Activated CD8-positive, alpha-beta memory T cell treated with anti-CD3 and anti-CD28 coated beads, Interleukin-2, amount 50 U/mL, for 24 hours (primary cell): ENCODE data around the gene ZC3H6.
"Not testable (repeated sequence)": the region's sequence is repeated elsewhere in the genome, so short reads cannot be mapped to it uniquely, and the experiment has no call there.

Experiments
- DNase-seq: peaks from one replicate; pipeline ENCODE4 v3.0.0-alpha.2; 2020; ENCODE audit errors: extremely low read depth

Gene ZC3H6

GRCh38 chr2:112332123-112332696 lies 56.8 kb downstream of the ZC3H6 start:
- no peak for DNase-seq

- no peak for DNase-seq
Measured at GRCh38 chr2:112335600-112335999, 60.2 kb downstream of the ZC3H6 start.

DNA sequence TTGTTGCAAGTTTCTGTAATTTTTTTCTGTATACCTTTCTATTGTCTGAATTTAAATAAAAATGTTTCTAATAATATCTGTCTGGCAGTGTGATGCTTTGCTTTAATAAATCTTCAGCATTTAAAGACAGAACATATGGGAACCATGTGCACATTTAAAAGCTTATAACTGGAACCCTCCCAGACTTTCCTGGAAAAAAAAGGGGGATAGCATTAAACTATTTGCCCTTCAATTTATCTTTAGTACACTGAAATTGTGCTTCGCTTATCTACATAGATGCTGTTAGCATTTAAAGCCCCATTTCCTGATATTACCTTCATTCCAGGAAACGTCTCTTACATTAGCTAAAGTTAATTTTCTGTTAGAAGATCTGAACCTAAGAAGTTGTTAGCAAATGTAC lies 64.6 kb downstream of the ZC3H6 start:
- DNase-seq, result no peak

- no peak for DNase-seq
Measured at GRCh38 chr2:112340475-112341267, 65.3 kb downstream of the ZC3H6 start.

DNA sequence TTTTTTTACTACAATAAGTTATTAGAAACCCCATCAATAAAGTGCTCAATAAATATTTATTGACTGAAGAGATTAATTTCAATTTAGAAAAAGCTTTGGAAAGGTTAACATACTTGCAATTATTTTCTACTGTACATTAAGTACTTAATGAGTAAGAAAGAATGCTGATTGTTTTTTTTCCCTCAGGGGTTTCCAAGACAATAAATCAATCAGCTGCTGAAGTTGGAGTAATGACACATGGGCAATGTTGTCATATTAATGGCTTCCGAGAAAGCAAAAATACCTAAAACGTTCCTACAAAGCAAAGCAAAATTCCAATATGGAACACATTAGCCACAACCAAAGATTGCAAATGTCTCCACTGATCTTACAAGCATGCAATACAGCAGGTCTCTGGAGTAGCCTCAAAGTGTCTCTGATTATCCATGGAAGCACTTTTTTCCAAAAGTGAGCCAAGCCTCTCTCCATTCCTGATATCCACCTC lies 66.7 kb downstream of the ZC3H6 start:
- no peak for DNase-seq

DNA sequence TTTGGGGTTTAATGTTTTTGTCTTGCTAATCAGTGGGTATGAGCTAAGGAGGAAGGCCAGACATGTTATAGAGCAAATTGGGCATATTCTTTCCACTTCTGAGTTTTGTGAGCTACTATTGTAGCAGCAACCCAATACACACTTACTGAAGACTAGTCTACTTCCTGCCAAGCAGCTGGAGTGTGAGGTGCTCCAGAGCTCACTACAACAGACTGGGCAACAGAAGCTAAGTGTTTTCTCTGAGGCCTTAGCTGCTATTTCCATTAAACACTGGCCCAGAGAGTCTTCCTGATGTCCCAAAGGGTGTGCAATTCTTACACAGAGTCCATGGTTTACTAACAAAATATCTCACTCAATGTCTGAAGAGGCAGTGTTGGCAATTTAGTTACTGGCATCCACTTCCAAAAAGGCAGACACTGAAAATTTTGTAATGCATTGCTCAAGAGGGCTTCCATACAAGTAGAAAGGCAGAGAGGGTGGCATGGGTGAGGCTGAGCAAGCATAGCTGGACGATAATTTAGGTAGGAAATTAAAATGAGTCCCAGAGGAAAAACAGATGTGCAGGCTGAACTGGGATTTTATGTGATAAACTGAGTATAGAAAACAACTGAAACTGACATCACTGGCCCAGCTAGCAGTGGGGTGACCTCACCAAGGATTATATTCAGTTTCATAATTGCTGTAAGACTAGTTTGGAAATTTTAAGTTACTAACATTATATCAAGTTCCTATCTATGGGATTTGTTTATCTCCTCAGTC lies 68.6 kb downstream of the ZC3H6 start:
- no peak for DNase-seq

- no peak for DNase-seq
Measured at GRCh38 chr2:112345030-112346027, 69.9 kb downstream of the ZC3H6 start.

GRCh38 chr2:112352292-112352691 lies 76.9 kb downstream of the ZC3H6 start:
- not testable (repeated sequence) for DNase-seq

DNA sequence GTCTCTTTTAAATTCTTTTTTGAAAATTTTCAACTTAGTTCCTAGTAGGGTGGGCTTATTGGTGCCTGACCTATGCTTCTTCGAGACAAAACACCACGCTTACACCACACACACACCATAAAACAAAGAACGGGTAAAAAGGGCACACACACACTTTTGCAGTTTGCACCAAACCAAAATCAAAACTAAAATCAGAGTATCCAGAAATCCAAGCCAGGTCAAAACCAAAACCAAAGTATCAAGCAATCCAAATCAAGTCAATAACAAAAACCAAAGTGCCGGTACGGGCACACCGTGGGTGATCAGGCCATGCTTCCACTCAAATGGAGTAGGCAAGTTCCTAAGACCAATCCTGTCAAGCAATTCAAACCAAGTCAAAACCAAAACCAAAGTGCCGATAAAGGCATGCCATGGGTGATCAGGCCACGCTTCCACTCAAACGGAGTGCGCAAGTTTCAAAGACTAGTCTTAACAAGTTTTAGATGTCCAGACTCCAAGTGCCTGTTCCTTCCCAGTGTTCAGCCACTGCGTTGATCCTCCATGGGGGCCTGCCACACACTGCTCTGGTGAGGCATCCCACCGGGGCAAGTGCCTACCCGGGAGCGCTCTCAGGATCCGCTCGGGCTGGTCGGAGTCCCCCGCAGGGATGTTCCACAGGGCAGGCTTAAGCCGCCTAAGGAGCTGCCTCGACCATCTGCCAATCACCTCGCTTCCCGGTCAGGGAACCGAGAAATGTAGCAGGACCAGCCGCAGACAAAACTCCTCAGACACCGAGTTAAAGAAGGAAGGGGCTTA lies 77.6 kb downstream of the ZC3H6 start:
- DNase-seq, result not testable (repeated sequence)

DNA sequence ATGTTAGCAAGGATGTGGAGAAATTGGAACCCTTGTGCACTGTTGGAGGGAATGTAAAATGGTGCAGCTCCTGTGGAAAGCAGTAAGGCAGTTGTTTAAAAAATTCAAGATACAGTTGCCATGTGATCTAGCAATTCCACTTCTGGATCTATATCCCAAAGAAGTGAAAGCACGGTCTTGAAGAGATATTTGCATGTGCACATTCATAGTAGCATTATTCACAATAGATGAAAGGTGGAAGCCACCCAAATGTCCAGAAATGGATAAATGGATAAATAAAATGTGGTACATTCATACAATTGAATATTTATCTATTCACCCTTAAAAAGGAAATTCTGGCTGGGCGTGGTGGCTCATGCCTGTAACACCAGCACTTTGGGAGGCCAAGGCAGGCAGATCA lies 78.9 kb downstream of the ZC3H6 start:
- DNase-seq, result not testable (repeated sequence)

GRCh38 chr2:112360055-112360454 lies 84.7 kb downstream of the ZC3H6 start:
- DNase-seq, result not testable (repeated sequence)
